Daoy (cell line): ENCODE results near the gene RAD23A. TPM values are rescaled to one million over a fixed set of nuclear protein-coding genes. Genes with fewer than 3 reads are reported as not detected.
A peak's percentile ranks its signal among the peaks of the same experiment; 100 is the strongest.
"Not testable (repeated sequence)": the region's sequence is repeated elsewhere in the genome, so short reads cannot be mapped to it uniquely, and the experiment has no call there.

Experiments used
- DNase-seq: peaks from one replicate; pipeline ENCODE4 v3.0.0-alpha.2; 2015; ENCODE audit warnings: low read depth
- total RNA-seq: library from RNA; depleted of rRNA; stranded (reverse); fragments of >200 nt; shearing (Covaris generic); gene quantifications from 2 replicates; pipeline ENCODE4 v1.2.3, GENCODE V29; 2014

RAD23A gene
- total RNA-seq, 1 experiment from 2014 or later, result 125 TPM

- DNase-seq, result not testable (repeated sequence)
Measured at GRCh38 chr19:12955575-12955974, 9.9 kb downstream of the RAD23A start.

GRCh38 chr19:12955996-12956395 lies 10.3 kb downstream of the RAD23A start:
- no peak for DNase-seq

GRCh38 chr19:12956446-12957388 lies 11.1 kb downstream of the RAD23A start, which contains the start of gene GADD45GIP1:
TSS of gene GADD45GIP1 (minus strand) at chr19:12957223. CDS start at chr19:12957212, 11 bp downstream.
- DNase-seq, result peak; percentile 91

- DNase-seq, result not testable (repeated sequence)
Measured at GRCh38 chr19:12957389-12957952, 11.8 kb downstream of the RAD23A start.

GRCh38 chr19:12959481-12959880 lies 13.8 kb downstream of the RAD23A start:
- DNase-seq, result no peak

GRCh38 chr19:12965017-12965811 lies 19.6 kb downstream of the RAD23A start:
- DNase-seq, result peak; percentile 87

GRCh38 chr19:12965812-12966135 lies 20.1 kb downstream of the RAD23A start:
- DNase-seq, result no peak

- no peak for DNase-seq
Measured at GRCh38 chr19:12967907-12968306, 22.2 kb downstream of the RAD23A start.

- DNase-seq, result no peak
Measured at GRCh38 chr19:12969292-12969988, 23.8 kb downstream of the RAD23A start, which contains the start of gene DAND5. TSS of gene DAND5 (plus strand) at chr19:12969576. CDS start at chr19:12969661, 85 bp downstream.

- no peak for DNase-seq
Measured at GRCh38 chr19:12970070-12970820, 24.6 kb downstream of the RAD23A start.

GRCh38 chr19:12973236-12973635 lies 27.6 kb downstream of the RAD23A start:
- DNase-seq, result no peak

- no peak for DNase-seq
Measured at GRCh38 chr19:12974301-12975220, 28.9 kb downstream of the RAD23A start.

- DNase-seq, result no peak
Measured at GRCh38 chr19:12975221-12975741, 29.6 kb downstream of the RAD23A start.

- DNase-seq, result not testable (repeated sequence)
Measured at GRCh38 chr19:12976109-12976508, 30.4 kb downstream of the RAD23A start.

GRCh38 chr19:12979974-12980373 lies 34.3 kb downstream of the RAD23A start:
- DNase-seq, result no peak

GRCh38 chr19:12982648-12983047 lies 37.0 kb downstream of the RAD23A start:
- no peak for DNase-seq

GRCh38 chr19:12983091-12983490 lies 37.4 kb downstream of the RAD23A start:
- DNase-seq, result no peak

GRCh38 chr19:12983542-12984142 lies 38.0 kb downstream of the RAD23A start:
- DNase-seq, result peak; percentile 89

- no peak for DNase-seq
Measured at GRCh38 chr19:12984143-12984627, 38.5 kb downstream of the RAD23A start.
